ENCODE measurements around the gene ATP1B1.
"Not testable (repeated sequence)": the region's sequence is repeated elsewhere in the genome, so short reads cannot be mapped to it uniquely, and the experiment has no call there.

The ATP1B1 gene

GRCh38 chr1:169142129-169142528 lies 35.6 kb downstream of the ATP1B1 start:
- no peak for DNase-seq (ENCODE audit: low read depth)

- no peak for DNase-seq (ENCODE audit: low read depth)
These were observed 36.9 kb downstream of the ATP1B1 start for GRCh38 chr1:169143346-169143745.

DNA sequence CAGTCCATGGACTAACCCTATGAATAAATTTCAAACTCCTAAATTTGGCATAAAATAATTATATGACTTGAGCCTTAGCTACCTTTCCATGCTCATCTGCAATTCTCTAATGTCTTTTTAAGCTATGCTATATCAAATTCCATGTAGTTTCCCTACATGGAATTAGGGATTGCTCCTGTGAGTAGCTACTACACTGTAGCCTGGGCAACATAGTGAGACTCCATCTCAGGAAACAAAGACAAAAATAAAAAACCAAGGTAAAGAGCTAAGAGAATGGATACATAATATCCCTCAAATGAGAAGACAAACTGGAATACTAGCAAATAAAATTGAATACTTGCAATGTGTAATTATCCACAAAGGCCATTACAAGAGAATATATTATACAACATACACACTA lies 37.5 kb downstream of the ATP1B1 start:
- DNase-seq (ENCODE audit: low read depth) = no peak

- no peak for DNase-seq (ENCODE audit: low read depth)
These were observed 38.6 kb downstream of the ATP1B1 start for GRCh38 chr1:169144941-169145626.

DNA sequence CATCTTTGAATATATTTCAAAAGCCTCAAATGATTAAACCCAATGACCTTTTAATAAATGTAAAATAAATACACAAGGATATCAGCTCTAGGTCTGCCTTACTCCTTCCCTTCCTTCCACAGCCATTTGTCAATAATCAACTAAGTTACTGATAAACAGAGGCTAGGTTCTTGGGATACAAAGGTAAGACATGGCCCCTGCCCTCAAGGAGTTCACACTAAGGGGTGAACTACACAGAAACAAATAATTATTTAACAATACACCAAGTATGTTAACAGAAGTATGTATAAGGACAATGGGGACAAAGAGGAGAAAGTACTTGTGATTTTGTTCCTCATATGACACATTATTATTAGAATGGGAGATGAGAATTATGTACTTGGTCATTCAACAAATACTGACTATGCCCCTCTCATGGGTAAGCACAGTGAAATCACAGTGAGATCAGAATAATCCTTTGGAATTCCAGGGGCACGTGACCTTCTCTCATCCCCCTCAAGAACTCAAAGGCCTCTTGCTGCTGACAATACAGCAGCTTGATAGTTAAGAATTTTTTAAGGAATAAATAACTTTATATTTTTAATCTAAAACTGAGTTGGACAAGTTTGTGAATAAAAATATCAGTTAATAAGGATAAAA lies 40.2 kb downstream of the ATP1B1 start:
- no peak for DNase-seq (ENCODE audit: low read depth)

DNA sequence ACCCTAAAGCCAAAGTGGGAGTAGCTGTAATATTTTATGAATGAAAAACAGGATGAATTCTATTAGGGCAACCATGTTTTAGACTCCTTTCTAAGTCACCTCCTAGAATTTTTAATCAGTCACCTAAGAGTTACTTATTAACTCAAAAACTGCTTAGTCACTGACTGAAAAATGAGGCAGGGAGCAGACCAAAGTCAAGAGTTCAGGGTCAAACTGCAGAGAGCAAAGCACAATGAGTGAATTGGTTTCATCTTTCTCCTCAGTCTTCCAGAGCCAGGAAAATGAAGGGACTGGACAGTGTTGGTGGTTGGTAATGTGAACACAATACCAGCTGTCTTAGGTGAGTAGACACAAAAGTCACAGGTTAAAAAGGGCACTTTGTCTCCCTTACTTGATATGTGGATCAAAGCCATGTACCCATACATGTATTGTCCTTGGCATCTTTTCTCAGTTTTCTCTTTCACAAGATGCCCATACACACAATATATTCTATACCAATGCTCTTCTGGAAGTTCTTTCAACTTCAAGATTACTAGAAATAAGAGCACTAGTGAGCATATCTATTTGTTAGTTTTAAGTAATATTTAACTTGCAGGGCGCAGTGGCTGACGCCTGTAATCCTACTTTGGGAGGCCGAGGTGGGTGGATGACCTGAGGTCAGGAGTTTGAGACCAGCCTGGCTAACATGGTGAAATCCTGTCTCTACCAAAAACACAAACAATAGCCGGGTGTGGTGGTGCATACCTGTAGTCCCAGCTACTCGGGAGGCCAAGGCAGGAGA lies 42.2 kb downstream of the ATP1B1 start:
- DNase-seq (ENCODE audit: low read depth) = no peak

DNA sequence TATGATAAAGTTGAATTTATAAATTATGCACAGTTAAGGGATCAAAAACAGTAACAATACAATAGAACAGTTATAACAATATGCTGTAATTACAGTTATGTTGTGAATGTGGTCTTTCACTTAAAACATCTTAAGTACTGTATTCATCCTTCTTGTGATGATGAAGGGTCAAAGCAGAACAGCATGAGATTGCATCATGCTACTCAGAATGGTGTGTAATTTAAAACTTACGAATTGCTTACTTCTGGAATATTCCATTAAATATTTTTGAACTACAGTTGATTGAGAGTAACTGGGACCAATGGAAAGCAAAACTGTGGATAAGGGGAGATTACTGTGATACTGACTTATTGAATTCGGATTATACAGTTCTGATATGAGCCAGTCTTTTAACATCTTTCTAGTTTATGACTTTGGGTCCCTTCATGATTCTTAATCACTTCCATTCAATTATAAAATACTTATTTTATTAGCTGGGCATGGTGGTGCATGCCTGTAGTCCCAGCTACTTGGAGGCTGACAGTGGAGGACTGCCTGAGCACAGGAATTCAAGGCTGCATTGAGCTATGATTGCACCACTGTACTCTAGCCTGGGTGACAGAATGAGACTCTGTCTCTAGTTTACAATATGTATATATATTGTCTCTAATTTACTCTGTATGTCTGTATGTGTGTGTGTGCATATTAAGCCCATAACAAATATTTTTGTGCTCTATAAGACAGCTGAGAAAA lies 43.2 kb downstream of the ATP1B1 start:
- DNase-seq (ENCODE audit: low read depth) = peak; percentile 37

DNA sequence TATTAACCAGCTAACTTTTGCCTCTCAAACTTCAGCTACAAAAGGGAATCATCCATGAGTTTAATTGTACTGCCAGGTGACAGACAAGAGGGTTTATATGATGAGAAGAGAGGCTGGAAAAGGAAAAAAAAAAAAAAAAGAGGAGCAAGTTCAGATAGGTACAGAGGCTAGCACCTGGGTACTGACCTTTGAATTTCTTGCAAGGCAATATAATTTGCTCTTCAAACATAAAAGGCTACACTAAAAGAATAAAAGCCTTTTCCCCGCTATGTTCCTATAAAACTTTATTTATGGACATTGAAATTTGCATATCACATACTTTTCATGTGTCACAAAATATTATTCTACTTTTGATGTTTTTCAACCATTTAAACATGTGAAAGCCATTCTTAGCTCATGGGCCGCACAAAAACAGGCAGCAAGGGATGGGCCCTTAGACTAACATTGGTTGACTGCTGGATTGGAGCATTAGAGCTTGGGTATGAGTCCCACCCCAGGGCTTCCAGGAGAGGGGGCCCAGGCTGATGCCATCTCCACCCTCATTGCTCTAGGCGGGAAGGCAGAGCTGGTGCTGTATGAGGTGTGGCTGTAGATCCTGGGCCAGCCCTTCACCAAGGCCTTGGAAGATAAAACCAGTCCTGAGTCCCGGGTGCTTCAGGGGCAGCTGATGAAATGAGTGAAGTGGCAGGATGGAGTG lies 44.3 kb downstream of the ATP1B1 start:
- DNase-seq (ENCODE audit: low read depth) = no peak

- DNase-seq (ENCODE audit: low read depth) = no peak
These were observed 44.9 kb downstream of the ATP1B1 start for GRCh38 chr1:169151338-169151837.

- DNase-seq (ENCODE audit: low read depth) = no peak
These were observed 49.2 kb downstream of the ATP1B1 start for GRCh38 chr1:169155675-169156074.

DNA sequence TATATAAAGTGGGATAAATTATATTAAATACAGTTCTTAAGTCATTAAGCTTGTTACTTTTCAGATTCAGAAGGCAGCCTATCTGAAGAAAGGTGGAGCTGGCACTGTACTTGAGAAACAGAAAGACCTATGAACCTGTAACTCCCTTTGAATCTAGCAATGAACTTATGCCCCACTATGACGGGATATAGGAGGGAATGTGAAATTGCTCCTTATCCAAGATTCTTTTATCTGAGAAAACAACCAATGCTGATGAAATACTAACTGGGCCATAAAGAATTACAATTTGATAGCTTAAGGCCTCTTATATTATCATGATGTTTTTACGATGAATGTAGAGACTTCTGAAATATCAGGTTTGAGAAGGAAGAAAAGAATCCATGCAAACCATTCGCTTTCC lies 50.1 kb downstream of the ATP1B1 start:
- DNase-seq (ENCODE audit: low read depth) = no peak

DNA sequence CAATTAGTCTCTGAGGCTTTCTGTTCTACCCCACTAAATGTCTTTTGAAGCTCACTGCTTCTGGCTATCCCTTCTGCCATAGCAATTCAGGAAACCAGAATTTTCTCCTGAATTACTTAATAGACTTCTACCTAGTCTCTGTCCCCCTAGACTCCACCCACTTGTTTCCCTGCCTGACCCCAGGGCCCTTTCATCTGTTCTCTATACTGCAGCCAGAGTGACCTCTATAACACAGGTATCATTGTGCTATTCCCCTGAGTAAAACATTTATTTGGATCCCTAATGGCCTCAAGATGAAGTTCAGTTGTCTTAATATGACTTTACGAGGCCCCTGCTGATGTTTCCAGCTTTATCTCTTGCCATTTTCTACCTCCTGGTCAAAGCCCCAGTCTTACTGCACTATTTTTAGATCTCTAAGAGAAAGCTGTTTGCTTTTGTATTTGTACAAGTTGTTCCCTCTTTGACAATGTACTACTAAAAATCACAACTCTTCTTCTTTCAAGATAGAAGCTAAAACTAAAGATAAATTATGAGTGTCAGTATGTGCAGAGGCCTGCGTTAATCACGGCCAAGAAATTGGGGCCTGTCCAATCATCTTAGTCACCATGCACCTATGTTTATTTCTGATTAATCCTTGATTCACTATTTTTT lies 54.5 kb downstream of the ATP1B1 start:
- peak; percentile 74 for DNase-seq (ENCODE audit: low read depth)

DNA sequence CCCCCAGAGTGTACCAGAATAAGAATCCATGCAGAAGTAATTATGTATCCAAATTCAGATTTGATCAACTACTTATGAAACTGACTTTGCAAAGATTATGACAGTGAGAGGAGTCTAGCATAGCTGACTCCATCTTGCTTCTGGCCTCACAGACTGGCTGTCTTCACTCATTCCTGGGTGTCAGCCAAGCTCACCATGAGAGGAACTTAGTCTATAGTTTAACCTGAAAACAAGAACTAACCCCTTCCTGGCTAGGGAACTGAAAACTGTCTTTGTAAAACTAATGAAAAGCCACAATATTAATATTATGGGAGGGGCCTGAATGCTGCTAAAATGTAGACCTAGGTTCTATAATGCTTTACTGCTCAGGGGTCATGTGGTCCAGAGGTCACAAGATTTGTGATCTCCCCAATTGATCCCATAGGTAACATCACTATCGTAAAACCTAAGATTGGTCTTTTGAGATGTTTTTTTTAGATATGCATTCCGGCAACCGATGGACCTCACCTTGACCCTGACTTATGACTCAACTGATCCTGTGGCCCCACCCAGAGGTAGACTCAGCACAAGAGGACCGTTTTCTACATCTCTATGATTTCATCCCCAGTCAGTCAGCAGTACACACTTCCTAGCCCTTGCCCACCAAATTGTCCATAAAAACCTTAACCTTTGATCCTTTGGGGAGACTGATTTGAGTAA lies 55.2 kb downstream of the ATP1B1 start:
- DNase-seq (ENCODE audit: low read depth) = no peak

DNA sequence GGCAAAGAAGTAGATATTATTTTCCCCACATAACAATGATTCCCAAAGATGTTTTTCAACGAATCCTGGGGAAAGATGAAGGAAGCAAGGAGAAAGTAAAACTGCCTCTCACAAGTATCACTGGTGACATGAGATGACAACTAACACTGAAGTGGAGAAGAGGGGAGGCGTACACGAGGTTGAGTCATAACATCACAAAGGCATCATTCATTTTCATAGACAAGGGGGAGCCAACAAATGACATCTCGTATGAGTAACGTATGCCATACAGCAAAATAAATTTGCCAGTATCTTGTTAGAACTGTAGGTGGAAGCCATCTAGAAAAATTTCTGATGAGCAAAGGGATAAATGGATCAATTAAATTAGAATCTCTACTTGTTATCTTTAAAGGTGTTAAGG lies 56.6 kb downstream of the ATP1B1 start:
- no peak for DNase-seq (ENCODE audit: low read depth)

- DNase-seq (ENCODE audit: low read depth) = no peak
These were observed 69.0 kb downstream of the ATP1B1 start for GRCh38 chr1:169175461-169175860.

GRCh38 chr1:169179431-169179830 lies 72.9 kb downstream of the ATP1B1 start:
- DNase-seq (ENCODE audit: low read depth) = not testable (repeated sequence)

DNA sequence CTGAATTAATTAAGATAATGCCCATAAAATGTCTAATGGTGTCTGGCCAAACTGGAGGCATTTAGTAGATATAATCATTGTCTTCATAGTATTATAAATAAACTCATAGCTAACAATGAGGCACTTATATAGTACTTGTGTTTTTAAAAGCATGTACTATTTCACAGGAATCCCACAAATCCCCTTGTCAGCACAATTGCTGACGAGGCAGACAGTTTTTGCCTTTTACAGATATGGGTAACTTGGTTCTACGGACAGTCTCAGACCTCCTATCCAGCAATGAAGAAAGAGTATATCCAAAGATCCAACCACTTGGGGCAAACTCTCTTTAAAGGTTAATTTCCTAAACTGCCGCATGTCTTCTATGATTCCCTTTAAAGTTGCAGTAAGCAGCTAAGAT lies 73.7 kb downstream of the ATP1B1 start:
- DNase-seq (ENCODE audit: low read depth) = no peak

Data from amniotic epithelial cell (primary cell).